GM21447 (cell line): ENCODE data around the gene USP27X.

Experiments
- ATAC-seq: cut with Tn5 transposase; IDR thresholded peaks from one replicate; pipeline ENCODE4 v1.9.1; 2021; ENCODE audit not compliant: unreplicated experiment

USP27X gene

DNA sequence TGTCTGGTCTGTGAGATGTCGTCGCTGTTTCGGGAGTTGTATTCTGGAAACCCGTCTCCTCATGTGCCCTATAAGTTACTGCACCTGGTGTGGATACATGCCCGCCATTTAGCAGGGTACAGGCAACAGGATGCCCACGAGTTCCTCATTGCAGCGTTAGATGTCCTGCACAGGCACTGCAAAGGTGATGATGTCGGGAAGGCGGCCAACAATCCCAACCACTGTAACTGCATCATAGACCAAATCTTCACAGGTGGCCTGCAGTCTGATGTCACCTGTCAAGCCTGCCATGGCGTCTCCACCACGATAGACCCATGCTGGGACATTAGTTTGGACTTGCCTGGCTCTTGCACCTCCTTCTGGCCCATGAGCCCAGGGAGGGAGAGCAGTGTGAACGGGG lies 1.4 kb downstream of the USP27X start:
- no peak for ATAC-seq

DNA sequence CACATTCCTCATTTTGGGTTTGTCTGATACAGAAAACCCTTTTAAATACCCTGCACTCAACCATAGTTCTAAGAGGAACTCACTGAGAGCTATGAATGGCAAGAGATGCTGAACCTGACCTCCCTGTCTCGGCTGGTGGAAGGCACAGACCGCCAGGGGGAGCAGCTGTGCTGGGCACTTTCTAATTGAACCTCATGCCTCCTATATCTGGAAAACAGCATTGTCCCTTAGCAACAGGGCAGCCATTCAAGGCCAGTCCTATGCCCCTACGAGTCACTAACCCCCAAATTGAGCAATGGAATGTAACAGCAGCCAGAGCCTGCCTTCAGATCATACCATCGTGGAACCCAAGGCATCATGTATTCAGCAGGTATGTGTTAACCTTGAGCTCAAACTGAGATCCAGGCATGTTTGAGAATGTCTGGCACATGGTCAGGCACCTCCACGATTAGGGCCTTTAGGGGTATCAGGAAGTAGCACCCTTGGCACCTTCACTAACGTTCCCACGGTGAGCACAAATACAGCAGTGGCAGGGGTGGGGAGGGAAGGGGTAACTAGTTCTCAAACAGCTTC lies 5.1 kb downstream of the USP27X start:
- ATAC-seq: no peak

DNA sequence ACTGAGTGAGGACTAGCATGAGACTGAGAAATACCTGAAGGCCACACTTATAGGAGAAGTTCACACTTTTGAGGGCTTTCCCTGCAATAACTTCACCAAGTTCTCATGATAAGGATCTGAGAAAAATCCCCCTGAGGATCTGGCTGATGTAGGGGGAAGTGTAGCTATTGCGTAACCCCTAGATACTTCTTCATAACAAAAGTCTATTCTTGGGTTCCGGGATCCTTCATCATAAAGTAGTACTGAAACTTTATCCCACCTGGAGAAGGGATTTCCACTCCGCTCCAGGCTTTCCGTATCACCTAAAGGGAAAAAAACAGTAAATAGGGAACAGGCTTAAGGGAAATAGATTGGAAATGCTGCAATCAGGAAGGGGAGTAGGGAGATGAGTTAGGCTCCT lies 13.3 kb downstream of the USP27X start:
- ATAC-seq: no peak

- no peak for ATAC-seq
Observed at GRCh38 chrX:49896951-49897350, 17.7 kb downstream of the USP27X start.

- ATAC-seq: no peak
Observed at GRCh38 chrX:49901048-49901447, 21.8 kb downstream of the USP27X start.

GRCh38 chrX:49910344-49910743 lies 31.1 kb downstream of the USP27X start:
- ATAC-seq: peak; percentile 66

DNA sequence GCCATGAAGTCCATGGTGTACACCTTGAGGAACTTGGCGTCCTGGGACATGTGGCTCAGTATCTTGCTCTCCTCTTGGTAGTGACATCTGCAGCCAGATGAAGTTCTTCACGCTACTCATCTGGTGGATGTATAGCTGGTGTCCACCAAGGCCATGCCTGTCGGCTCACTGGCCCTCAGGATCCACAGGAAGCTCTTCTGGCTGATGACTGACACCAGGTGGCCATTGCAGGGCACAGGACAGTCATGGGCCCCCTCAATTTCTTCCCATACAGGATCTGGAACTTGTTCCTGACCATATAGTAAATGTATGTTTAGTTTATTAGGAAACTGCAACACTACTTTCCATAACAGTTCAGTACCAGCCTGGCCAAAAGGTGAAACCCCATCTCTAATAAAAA lies 32.8 kb downstream of the USP27X start:
- no peak for ATAC-seq

- no peak for ATAC-seq
Observed at GRCh38 chrX:49912861-49913260, 33.6 kb downstream of the USP27X start.

- peak; percentile 70 for ATAC-seq
Observed at GRCh38 chrX:49915361-49916222, 36.3 kb downstream of the USP27X start.

- no peak for ATAC-seq
Observed at GRCh38 chrX:49919617-49920016, 40.3 kb downstream of the USP27X start.

DNA sequence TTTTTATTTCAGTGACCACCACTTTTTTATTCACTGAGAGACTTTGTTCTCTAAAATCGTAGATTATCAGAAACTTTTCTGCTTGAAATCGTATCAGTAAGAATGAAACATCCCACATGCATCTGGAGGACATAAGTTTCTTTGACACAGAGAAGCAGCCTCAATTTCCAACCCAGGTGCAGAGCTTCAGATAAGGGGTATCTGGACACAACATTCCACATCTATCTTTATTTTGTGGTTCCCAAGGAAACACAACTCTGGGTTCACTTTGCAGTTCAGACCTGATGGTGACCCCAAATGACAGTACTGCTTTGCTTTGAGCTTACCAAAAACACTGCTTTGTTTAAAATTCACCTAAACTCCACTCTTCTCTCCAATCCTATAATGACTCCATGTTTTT lies 41.8 kb downstream of the USP27X start:
- ATAC-seq: no peak

GRCh38 chrX:49922291-49923241 lies 43.3 kb downstream of the USP27X start, which contains the start of gene CLCN5:
Gene CLCN5, plus strand, starts transcription at chrX:49922596. Its CDS starts 2,703 bp downstream, at chrX:49925299.
- ATAC-seq: peak; percentile 90

DNA sequence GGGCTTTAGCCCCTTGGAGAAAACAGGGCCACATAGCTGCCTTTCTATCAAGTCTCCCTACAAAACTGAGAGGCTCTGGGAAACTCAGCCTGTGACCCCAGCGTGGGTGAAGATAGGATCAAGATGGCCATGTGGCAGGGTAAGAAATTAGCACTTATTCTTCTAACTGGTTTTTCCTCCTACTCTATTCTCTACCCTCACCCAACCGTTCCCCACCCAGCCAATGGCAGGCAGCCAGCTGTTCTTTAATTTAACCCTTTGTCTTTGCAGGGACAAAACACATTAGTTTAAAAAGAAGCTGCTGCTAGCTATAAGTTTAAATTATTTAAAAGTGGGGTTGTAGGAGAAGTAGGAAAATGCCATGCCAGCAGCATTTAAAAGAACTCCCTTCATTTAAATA lies 45.9 kb downstream of the USP27X start:
- no peak for ATAC-seq

- ATAC-seq: no peak
Observed at GRCh38 chrX:49930039-49930438, 50.8 kb downstream of the USP27X start.
